HuH-7 (cell line): Measurements from ENCODE around the gene SLC38A8.

ENCODE experiments used
- DNase-seq: peaks from one replicate; pipeline ENCODE4 v3.0.0; 2011; ENCODE audit warnings: low spot score

SLC38A8 gene

DNA sequence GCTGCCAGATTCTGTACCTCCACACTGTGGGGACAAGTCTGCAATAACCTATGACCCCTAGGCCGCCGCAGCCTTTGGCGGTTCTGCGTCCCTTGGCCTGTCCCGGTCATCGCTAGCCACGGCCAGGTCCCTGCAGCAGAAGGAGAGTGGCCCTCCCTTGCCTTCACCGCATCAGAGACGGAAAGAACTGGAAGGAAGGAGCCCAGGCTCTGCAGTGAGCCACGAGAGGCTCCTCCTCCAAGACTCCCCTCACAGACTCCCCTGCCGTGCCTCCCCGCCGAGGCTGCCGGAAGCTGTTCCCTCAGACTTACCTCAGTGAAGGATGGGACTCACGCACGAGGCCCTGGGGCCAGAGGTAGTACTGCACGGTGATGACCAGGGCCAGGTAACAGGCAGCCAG lies 11.0 kb downstream of the SLC38A8 start:
- no peak for DNase-seq

DNA sequence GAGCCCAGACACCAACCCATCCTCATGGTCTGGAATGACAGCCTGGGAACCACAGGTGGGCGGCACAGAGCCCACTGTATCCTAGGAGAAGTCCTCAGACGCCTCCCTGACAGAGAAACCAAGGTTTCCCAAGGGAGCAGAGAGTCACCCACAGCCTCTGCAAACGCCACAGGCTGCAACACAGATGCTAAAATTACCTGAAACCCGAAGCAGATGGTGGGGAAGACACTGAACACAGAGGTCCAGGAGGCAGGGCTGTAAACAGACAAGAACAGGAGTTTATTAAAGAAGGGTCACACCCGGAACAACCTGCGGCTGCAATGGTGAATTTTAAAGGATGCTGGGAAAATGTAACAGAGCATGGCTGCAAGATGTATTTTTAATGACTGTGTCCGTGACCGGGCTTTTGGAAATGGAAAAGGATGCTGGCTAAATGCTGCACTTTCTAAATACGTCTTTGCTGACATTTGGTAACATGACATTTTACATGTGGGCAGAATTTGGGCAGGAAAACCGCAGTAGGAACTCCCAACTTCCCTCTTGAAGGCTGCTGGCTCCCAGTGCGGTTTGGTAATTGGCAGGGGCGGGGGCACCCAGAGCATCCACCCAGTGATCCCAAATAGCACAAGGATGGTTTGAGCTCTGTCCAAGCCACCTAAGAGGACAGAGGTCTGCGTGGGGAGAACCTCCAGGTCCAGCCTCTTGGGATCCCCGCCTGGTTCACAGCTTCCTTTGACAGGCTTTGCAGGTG lies 13.1 kb downstream of the SLC38A8 start:
- DNase-seq: no peak

DNA sequence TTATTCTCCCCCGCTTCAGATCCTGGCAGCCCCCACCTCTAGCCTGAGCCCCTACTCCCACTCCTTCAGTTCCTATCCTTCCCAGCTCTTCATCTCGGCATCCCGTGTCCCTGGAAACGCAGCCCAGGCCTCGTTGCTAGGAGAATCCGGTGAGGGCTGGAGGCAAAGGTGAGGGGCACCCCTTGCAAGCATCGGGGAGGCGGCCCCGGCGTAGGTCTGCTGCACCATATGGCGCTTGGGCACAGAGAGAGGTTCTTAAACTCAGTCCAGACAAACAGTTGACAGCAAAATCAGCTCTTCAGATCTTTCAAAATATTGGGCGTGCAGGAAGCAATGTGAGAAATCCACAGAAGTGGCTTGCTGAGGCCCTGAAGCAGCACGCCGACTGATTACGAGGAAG lies 15.0 kb downstream of the SLC38A8 start:
- DNase-seq: no peak

DNA sequence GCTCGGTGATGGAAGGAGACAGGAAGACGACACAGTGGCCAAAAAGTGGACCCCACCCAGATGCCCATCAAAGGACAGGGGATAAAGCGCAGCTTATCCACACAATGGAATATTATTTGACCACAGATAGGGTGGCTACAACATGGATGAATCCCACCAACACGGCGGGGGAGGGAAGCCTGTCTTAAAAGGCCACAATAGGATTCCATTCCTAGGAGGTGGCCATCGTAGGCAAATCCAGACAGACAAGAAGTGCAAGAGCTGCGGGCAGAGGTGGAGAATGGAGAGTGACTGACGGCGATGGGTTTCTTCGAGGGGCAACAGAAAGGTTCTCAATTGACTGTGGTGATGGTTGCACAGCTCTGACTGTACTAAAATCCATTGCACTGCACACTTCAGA lies 16.0 kb downstream of the SLC38A8 start:
- no peak for DNase-seq

DNA sequence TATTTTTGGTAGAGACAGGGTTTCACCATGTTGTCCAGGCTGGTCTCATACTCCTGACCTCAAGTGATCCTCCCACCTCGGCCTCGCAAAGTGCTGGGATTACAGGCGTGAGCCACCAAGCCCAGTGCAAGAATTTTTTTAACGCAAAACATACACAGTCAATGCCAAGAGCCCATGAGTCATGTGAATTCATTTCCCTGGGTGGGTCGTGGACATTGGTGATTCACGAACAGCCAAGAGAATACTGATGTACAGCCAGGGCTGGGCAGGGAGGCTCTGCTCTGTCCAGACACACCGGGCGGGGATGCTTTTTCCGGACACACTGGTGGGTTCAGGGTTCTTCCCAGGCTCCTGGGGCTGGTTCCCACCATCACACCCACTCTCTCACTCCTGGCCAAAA lies 17.7 kb downstream of the SLC38A8 start:
- no peak for DNase-seq

DNA sequence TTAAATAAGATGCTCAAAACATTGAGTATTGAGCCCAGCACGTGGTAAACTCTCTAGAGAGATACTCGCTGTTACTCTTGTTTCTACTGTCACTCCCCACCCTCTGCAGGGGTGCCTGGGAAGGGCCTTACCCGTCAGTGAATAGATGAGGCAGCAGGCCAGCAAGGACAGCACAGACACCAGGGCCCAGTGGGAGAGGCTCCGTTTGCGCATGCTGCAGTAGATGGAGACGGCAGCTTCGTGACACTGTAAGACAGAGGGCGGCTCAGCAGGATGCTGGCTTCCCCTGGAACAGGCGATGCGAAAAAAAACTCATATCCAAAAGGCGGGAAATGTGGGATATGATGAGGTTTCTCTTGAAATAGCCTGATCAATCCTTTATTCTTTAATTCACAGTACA lies 20.0 kb downstream of the SLC38A8 start:
- no peak for DNase-seq

DNA sequence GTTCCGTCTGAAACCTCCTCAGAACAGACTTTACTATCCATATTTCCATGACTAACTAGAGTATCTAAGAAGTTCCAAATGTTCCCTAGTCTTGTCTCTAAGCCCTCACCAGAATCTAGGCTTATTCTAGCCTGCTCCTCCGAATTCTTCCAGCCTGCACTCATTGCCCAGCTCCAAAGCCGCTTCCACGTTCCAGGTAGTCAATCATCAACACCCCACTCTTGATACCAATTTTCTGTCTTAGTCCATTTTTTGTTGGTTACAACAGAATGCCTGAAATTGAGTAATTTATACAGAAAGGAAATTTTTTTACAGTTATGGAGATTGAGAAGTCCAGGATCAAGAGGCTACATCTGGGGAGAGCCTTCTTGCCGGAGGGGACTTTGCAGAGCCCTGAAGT lies 21.1 kb downstream of the SLC38A8 start:
- no peak for DNase-seq

DNA sequence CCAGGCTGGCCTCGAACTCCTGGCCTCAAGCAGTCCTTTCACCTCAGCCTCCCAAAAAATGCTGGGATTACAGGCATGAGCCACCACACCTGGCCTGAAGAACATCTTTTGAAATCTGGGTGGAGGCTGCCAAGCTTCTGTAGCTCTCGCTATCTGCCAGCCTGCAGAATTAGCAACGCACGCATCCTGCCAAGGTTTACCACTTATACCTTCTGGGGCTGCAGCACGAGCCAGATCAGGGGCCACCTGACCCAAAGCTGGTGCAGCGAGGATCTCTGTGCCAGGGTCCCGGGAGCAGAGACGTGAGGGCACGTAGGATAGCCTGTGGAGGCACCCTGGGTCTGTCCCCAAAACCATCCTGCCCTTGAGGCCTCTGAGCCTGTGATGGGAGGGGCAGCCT lies 22.2 kb downstream of the SLC38A8 start:
- no peak for DNase-seq

DNA sequence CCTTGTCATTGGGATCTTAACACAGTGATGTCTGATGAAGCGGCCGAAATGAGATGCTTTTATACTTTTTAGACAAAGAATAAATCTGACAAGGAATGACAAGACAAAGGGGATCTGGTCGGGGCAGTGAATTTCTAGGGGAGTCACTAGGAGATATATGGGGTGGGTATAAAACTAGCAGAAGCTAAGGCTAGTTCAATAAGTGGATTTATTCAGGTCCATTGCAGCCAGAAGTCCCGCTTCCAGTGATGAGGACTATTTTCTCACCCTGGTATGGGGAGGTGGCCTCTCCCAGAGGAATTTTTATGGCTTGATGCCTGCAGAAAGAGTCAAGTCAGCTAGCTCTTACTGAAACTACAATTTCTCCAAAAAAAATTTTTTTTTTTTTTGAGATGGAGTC lies 23.9 kb downstream of the SLC38A8 start:
- no peak for DNase-seq

DNA sequence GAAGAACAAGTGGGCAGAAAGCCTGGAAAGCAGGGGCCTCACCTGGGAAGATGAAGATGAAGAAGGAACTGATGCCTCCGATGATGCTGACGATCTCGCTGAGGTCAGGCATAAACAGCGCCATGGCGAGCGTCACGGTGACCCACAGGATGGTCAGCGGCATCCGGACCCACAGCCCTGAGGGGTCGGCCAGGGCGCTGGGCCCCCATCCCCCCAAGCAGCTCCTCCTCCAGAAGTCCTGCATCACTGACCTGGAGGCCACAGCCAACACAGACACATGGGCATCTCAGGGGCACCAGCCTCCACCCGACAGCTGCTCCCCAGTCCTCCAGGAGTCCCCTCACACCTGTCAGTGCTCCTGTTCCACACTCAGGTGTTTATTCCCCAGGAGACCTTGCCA lies 26.1 kb downstream of the SLC38A8 start:
- DNase-seq: no peak

DNA sequence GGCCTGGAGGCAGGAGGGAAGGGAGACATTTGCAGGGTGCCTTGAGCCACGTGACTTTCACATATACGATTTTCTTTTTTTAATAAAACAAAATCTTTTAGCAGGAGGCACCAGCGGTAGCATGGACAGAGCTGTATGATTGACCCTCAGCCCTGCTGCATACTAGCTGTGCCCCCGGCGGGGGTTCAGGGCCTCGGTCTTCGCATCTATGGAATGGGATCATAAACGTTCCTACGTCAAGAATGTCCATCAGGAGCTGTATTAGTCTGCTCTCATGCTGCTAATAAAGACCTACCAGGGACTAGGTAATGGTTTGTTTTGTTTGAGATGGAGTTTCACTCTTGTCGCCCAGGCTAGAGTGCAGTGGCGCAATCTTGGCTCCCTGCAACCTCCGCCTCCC lies 27.2 kb downstream of the SLC38A8 start:
- no peak for DNase-seq

DNA sequence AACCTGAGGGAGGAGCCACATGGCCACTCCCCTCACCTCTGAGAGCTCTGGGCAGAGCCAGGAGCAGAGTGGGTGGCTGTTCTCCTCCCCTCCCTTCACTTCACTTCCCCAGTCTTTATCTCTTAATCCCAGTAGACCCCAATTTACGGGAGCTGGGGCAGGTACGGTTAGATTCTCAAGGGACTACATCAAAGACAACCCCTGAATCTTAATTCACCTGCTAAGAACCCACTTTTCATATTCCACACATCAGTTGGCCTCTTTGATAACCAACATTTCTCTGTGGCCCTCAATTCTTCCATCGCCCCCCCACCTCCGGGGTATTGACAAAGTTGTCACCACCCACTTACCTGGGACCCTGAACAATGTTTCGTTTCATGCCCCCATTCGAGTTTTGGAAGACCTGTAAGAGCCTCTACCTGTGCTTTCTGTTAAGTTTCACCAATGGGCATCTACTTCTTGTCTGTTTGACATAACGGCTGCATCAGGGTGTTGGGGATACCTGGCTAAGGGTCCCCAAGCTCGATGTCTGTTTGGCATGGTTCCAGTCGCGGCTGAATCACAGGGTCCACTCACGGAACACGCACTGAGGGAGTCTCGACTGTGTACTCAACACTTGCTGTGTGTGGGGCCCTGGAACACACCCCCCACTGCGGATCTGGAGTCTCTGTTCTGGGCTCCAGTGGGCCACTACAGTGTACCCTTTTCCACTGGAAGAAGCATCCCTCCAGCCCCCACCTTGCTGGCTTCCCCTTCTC lies 27.8 kb downstream of the SLC38A8 start:
- no peak for DNase-seq

DNA sequence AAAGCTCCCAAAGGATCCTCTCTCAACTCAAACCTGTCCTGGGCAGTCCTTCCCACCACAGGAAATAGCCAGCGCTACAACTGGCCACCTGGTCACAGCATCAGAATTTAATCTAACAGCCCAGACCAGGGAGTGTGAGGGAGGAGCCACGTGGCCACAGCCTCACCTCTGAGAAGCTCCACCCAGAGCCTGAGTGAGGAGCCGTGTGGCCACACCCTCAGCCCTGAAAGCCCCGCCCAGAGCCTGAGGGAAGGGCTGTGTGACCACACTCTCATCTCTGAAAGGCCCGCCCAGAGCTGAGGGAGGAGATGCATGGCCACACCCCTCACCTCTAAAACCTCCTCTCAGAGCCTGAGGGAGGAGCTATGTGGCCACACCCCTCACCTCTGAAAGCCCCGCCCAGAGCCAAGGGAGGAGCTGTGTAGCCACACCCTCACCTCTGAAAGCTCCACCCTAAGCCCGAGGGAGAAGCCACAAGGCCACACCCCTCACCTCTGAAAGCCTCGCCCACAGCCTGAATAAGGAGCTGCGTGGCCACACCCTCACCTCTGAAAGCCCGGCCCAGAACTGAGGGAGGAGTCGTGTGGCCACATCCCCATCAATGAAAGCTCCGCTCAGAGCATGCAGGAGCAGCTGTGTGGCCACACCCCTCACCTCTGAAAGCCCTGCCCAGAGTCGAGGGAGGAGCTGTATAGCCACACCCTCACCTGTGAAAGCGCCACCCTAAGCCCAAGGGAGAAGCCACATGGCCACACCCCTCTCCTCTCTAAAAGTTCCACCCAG lies 28.6 kb downstream of the SLC38A8 start:
- DNase-seq: peak; percentile 77

DNA sequence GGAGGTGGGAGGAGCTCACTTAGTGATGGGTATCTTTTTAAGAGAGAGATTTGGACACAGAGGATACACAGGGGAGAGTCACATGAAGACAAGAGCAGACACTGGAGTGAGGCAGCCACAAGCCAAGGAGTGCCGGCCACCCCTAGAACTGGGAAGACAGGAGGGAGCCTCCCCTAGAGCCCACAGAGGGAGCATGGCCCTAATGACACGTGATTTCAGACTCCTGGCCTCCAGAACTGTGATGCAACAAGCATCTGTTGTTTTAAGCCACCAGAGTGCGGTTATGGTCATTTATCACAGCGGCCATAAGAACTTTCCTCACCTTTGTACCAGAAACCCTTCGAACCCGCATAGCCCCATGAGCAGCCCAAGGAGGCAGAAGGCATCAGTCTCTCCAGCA lies 33.3 kb downstream of the SLC38A8 start:
- no peak for DNase-seq

DNA sequence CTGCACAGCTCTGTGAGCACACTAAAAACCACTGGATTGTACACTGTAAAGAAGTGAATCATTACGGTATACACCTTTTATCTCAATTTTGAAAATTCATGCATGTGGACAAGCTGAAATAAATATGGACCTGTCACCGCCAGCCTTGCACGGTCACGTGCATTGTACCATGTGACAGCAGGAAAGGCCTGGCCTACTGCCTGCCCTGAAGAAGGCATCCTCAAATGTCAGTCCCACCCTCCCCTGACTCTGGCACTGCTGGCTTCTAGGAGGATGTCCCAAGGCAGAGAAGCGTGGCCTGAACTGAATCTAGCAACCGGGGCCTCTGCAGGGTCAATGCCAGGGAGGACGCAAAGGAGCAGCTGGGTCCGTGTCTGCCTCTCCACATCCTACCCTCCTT lies 34.6 kb downstream of the SLC38A8 start:
- no peak for DNase-seq

DNA sequence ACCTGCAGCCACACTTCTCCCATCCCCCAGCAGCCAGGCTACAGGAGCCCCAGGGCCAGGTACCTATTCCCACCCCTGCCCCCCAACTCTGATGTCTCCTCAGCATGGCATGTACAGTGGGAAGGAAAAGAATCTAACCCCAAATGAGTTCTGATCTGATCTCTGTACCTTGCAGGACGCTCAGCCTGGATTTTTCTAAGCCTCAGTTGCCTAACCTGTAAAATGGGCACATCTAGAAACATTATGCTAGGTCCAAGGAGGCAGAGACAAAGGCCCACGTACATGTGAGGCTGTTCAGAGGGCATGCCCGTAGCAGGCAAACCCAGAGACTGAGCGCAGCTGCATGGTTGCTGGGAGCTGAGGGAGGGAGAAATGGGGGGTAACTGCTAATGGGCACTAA lies 35.1 kb downstream of the SLC38A8 start:
- no peak for DNase-seq

DNA sequence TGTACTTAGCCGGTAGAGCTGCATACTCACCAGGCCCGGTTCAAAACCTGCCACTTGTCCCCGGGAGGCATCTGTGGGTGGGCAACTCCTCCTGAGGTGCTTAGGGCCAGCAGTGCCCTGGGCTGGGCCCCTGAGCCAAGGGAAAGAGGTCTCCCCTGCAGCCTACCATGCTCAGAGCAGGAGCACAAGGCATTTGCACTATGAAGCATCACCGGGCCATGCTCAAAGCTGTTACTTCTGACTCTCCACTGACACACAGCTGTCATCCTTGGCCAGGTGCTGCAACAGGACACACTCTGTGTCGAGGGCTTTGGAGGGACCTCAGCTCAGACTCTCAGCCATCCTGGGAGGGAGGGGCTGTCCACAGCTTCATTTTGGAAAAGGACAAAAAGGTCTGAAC lies 37.2 kb downstream of the SLC38A8 start:
- no peak for DNase-seq

DNA sequence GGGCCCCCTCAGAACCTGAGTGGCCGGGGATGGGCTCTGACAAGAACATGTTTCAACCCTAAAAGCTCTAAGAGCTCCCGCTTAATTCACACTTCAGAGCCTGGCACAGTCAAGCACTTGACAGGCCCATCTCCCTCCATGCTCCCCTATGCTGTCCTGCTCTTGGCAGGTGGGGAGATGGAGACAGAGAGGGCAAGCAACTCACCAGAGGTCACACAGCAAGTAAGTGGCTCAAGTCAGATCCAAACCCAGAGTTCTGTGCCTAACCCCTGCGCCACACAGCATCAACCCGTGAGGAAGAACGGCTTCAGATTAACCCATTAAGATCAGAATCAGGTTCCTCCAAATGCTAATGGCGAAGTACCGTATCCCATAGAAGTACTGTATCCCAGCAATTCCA lies 38.2 kb downstream of the SLC38A8 start:
- no peak for DNase-seq

DNA sequence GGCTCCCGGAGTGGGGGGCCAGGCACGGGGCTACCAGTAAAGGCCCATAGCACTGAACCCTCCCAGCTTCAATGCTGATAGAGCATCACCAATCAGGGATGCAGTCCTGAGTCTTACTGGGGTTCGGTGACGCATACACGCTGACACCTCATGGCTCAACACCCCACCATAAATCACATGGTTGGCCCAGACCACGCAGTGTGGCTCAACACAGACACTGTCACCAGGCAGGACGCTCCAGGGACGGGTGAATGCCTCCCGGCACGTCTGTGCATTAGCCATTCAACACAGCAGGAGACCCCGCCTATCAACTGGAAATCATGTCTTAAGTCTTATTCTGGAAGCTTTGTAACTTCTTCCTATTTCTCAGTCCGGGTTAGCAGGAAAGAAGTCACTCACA lies 39.6 kb downstream of the SLC38A8 start:
- no peak for DNase-seq

DNA sequence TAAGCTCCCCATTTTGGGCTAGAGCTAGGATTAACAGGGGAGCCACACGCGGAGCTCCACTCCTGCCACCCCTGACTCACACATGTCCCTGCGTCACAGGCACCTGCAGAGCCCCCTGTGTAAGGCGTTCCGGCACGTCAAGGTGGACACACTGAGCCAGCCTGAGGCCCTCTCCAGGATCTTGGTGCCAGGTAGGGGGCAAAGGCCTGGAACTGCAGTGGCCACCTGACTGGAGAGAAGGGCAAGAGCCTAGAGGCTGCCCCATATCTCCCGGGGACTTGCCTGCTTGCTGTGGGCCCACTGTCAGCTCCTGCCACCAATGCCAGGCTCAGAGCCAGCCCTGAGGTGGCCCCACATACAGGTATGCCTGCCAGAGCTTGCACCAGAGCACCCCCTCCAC lies 40.9 kb downstream of the SLC38A8 start:
- DNase-seq: no peak

DNA sequence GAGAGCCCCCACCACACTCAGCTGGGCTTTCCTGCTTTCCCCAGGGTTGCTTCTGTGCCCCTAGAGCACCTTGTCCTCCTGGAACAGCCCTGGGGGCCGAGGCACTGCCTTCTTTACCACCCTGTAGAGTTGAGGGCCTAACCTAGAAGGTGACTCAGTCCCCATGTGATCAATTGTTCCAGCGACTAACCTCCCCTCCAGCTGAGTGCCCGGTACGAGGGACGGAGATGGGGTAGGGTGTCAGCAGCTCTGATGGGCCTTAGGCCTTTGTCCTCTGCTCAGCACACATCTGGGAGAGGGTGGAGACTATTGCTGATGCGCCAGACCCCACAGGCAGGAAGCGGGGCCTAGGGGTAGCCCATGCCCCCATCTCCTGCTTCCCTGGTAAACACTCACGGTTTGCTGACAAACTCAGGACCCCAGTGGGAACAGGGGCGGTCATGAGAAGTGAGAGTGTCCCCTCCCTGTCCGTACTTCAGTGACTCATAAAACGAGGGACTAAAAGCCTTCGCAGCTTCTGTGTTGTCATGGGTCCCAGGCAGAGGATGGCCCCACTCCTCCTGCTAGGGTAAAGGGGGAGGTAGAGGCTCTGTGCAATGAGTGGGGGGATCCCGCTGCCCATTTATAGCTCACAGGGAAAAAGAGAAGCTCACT lies 41.5 kb downstream of the SLC38A8 start:
- DNase-seq: no peak

DNA sequence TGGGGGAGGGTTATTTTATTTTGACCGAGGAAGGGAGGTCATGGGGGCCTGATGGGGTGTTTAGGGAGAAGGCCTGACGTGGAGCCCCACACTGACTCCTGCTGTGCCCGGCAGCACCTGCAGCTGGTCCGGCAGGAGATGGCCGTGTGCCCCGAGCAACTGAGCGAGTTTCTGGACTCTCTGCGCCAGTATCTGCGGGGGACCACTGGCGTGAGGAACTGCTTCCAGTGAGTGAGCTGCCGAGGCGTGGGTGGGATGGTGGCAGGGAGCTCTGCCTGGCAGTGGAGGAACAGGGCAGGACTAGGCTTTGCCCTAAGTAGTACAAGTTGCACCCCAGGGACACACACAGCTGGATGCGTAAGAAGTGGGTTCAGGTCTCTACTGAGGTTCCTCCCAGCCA lies 44.5 kb downstream of the SLC38A8 start:
- DNase-seq: no peak
